ENCODE data around the gene SNRNP200. TPM values are rescaled to one million over a fixed set of nuclear protein-coding genes. Genes with fewer than 3 reads are reported as not detected.

SNRNP200 gene
- total RNA-seq, 1 donor from 2014 or later = 192 TPM

DNA sequence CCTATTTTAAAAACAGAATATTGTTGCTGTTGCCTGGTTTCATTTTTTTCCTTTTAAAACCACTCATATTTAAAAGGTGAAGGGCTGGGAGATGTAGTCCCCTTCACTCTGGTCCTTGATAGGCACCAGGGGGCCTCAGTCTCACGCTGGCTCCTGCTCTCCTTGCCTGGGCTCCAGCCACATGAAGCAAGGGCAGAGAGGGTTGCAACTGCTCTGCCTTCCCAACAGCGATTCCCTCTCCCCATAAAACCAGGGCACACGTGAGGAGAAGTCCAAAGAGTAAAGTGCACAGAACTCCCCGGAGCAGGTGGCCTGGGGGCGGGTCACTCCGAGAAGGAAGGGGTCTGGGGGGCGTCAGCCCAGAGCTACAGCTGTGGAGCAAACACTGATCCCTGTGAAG lies 52.3 kb downstream of the SNRNP200 start:
- Mint-ChIP-seq H3K4me1 (ENCODE audit: low read depth) (peaks cover 35% of the 10 kb centered on the region), H3K27ac (no peak overlapping the region), H3K36me3 (ENCODE audit: low read depth) (peaks cover 48% of the 10 kb centered on the region), H3K9me3 (no peaks in the 10 kb centered on the region), H3K4me3 (no peak overlapping the region), H3K27me3 (ENCODE audit: insufficient read depth) (no peaks in the 10 kb centered on the region)
- intact Hi-C loops (cut with micrococcal nuclease) = no loop called here
- no peak for DNase-seq (ENCODE audit: low spot score)

DNA sequence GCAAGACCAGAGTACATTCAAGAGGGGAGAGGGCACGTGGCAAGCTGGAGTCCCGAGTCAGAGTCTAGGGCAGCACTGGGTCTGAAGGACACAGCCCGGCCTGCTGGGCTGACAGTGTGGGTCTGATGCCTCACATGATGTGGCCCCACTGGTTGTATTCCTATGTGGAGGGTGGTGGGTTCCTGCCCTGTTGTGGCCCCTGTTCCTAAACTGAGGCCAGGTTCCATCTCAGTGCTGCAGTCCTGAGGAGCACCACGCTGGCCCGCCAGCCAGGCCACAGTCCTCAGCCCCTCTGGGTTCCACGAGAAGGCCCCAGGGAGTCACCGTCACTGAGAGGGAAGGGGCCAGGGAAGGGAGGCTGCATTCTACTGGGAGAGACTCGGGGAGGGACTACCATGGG lies 52.8 kb downstream of the SNRNP200 start:
- H3K4me1 Mint-ChIP-seq (ENCODE audit: low read depth) = peaks cover 35% of the 10 kb centered on the region
- no peak overlapping the region for H3K4me3 Mint-ChIP-seq
- no peaks in the 10 kb centered on the region for H3K27me3 Mint-ChIP-seq (ENCODE audit: insufficient read depth)
- DNase-seq (ENCODE audit: low spot score) = no peak
- H3K27ac Mint-ChIP-seq = peak overlapping the region; percentile 15
- H3K36me3 Mint-ChIP-seq (ENCODE audit: low read depth) = peaks cover 49% of the 10 kb centered on the region
- intact Hi-C loops (cut with micrococcal nuclease) = no loop called here
- no peaks in the 10 kb centered on the region for H3K9me3 Mint-ChIP-seq

DNA sequence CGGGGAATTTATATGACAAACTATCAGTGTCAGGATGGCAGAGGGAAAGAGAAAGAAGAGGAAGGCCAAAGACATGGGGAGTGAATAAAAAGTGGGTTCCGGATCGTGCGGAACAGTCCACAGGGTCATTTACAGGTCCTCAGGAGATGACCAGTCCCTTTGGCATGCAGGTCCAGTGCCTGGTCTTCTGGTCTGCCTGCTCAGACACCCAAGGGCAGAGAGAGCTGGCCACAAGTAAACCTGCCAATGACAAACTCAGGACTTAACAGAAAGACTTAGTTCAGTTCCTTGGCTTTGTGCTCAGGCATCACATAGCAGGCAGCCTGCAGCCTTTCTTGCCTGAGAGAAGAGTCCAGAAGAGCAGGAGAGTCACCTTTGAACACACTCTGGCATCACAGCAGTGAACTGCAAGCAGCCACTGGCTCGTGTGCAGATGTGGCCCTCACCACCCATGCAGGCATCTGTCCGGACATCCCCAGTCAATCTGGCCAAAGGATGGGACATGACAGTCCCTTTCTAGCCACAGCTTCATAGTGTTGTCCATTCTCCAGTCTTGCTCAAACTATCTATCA lies 53.5 kb downstream of the SNRNP200 start:
- intact Hi-C loops (cut with micrococcal nuclease) = no loop called here
- Mint-ChIP-seq H3K4me1 (ENCODE audit: low read depth) (peaks cover 35% of the 10 kb centered on the region), H3K36me3 (ENCODE audit: low read depth) (peaks cover 51% of the 10 kb centered on the region), H3K9me3 (no peaks in the 10 kb centered on the region), H3K4me3 (no peak overlapping the region), H3K27me3 (ENCODE audit: insufficient read depth) (no peaks in the 10 kb centered on the region), H3K27ac (peak overlapping the region; percentile 52)
- DNase-seq (ENCODE audit: low spot score) = no peak

GRCh38 chr2:96250188-96250587 lies 55.2 kb downstream of the SNRNP200 start:
- peaks cover 8% of the 10 kb centered on the region for H3K9me3 Mint-ChIP-seq
- intact Hi-C loops (cut with micrococcal nuclease) = no loop called here
- peaks cover 50% of the 10 kb centered on the region for H3K36me3 Mint-ChIP-seq (ENCODE audit: low read depth)
- peak overlapping the region; percentile 20 for H3K27ac Mint-ChIP-seq
- DNase-seq (ENCODE audit: low spot score) = no peak
- H3K27me3 Mint-ChIP-seq (ENCODE audit: insufficient read depth) = no peaks in the 10 kb centered on the region
- no peak overlapping the region for H3K4me3 Mint-ChIP-seq
- peaks cover 46% of the 10 kb centered on the region for H3K4me1 Mint-ChIP-seq (ENCODE audit: low read depth)

- no peak overlapping the region for H3K4me3 Mint-ChIP-seq
- intact Hi-C loops (cut with micrococcal nuclease) = no loop called here
- no peak overlapping the region for H3K27ac Mint-ChIP-seq
- H3K36me3 Mint-ChIP-seq (ENCODE audit: low read depth) = peaks cover 51% of the 10 kb centered on the region
- H3K27me3 Mint-ChIP-seq (ENCODE audit: insufficient read depth) = no peaks in the 10 kb centered on the region
- peaks cover 50% of the 10 kb centered on the region for H3K4me1 Mint-ChIP-seq (ENCODE audit: low read depth)
- no peak for DNase-seq (ENCODE audit: low spot score)
- H3K9me3 Mint-ChIP-seq = peaks cover 8% of the 10 kb centered on the region
These were observed 55.7 kb downstream of the SNRNP200 start for GRCh38 chr2:96249654-96250053.

- peaks cover 49% of the 10 kb centered on the region for H3K36me3 Mint-ChIP-seq (ENCODE audit: low read depth)
- H3K4me3 Mint-ChIP-seq = no peak overlapping the region
- H3K4me1 Mint-ChIP-seq (ENCODE audit: low read depth) = peaks cover 53% of the 10 kb centered on the region
- no peak for DNase-seq (ENCODE audit: low spot score)
- no peak overlapping the region for H3K27ac Mint-ChIP-seq
- H3K9me3 Mint-ChIP-seq = peaks cover 8% of the 10 kb centered on the region
- intact Hi-C loops (cut with micrococcal nuclease) = no loop called here
- H3K27me3 Mint-ChIP-seq (ENCODE audit: insufficient read depth) = no peaks in the 10 kb centered on the region
These were observed 56.7 kb downstream of the SNRNP200 start for GRCh38 chr2:96248624-96249023.

GRCh38 chr2:96247896-96248295 lies 57.5 kb downstream of the SNRNP200 start:
- Mint-ChIP-seq H3K4me1 (ENCODE audit: low read depth) (peaks cover 55% of the 10 kb centered on the region), H3K36me3 (ENCODE audit: low read depth) (peaks cover 43% of the 10 kb centered on the region), H3K9me3 (peaks cover 8% of the 10 kb centered on the region), H3K27me3 (ENCODE audit: insufficient read depth) (no peaks in the 10 kb centered on the region), H3K27ac (peak overlapping the region; percentile 42), H3K4me3 (no peak overlapping the region)
- intact Hi-C loops (cut with micrococcal nuclease) = no loop called here
- DNase-seq (ENCODE audit: low spot score) = no peak

- intact Hi-C loops (cut with micrococcal nuclease) = no loop called here
- Mint-ChIP-seq H3K4me1 (ENCODE audit: low read depth) (peaks cover 60% of the 10 kb centered on the region), H3K4me3 (no peak overlapping the region), H3K9me3 (peaks cover 8% of the 10 kb centered on the region), H3K27ac (peak overlapping the region; percentile 80), H3K27me3 (ENCODE audit: insufficient read depth) (no peaks in the 10 kb centered on the region), H3K36me3 (ENCODE audit: low read depth) (peaks cover 38% of the 10 kb centered on the region)
- no peak for DNase-seq (ENCODE audit: low spot score)
These were observed 58.3 kb downstream of the SNRNP200 start for GRCh38 chr2:96247009-96247408.

GRCh38 chr2:96245609-96246390 lies 59.5 kb downstream of the SNRNP200 start:
- intact Hi-C loops (cut with micrococcal nuclease) = no loop called here
- Mint-ChIP-seq H3K4me3 (no peak overlapping the region), H3K9me3 (peaks cover 8% of the 10 kb centered on the region), H3K36me3 (ENCODE audit: low read depth) (peaks cover 31% of the 10 kb centered on the region), H3K4me1 (ENCODE audit: low read depth) (peaks cover 64% of the 10 kb centered on the region), H3K27me3 (ENCODE audit: insufficient read depth) (no peaks in the 10 kb centered on the region), H3K27ac (peak overlapping the region; percentile 74)
- DNase-seq (ENCODE audit: low spot score) = no peak

DNA sequence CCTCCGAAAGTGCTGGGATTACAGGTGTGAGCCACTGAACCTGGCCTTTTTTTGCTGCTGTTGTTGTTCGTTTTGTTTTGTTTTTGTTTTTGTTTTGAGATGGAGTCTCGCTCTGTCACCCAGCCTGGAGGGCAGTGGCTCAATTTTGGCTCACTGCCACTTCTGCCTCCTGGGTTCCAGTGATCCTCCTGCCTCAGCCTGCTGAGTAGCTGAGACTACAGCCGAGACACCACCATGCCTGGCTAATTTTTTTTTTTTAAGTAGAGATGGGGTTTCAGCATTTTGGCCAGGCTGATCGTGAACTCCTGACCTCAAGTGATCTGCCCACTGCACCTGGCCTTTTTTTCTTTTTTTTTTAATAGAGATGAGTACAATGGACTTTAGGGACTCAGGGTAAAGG lies 61.5 kb downstream of the SNRNP200 start:
- DNase-seq (ENCODE audit: low spot score) = no peak
- H3K9me3 Mint-ChIP-seq = peaks cover 8% of the 10 kb centered on the region
- H3K4me3 Mint-ChIP-seq = no peak overlapping the region
- peaks cover 19% of the 10 kb centered on the region for H3K36me3 Mint-ChIP-seq (ENCODE audit: low read depth)
- H3K4me1 Mint-ChIP-seq (ENCODE audit: low read depth) = peaks cover 62% of the 10 kb centered on the region
- intact Hi-C loops (cut with micrococcal nuclease) = no loop called here
- H3K27ac Mint-ChIP-seq = peak overlapping the region; percentile 29
- H3K27me3 Mint-ChIP-seq (ENCODE audit: insufficient read depth) = no peaks in the 10 kb centered on the region

GRCh38 chr2:96241900-96242611 lies 63.3 kb downstream of the SNRNP200 start:
- Mint-ChIP-seq H3K9me3 (peaks cover 8% of the 10 kb centered on the region), H3K27ac (peak overlapping the region; percentile 87)
- intact Hi-C loops (cut with micrococcal nuclease) = loop anchor here (1.0 kb wide), 4 partner anchors 24 to 244 kb away; partner anchors contain the start of genes CIAO1 and SNRNP200

GRCh38 chr2:96241227-96241626 lies 64.1 kb downstream of the SNRNP200 start:
- H3K27ac Mint-ChIP-seq = peak overlapping the region; percentile 87
- intact Hi-C loops (cut with micrococcal nuclease) = no loop called here
- H3K36me3 Mint-ChIP-seq (ENCODE audit: low read depth) = peaks cover 9% of the 10 kb centered on the region
- no peak overlapping the region for H3K4me3 Mint-ChIP-seq
- peaks cover 8% of the 10 kb centered on the region for H3K9me3 Mint-ChIP-seq
- peaks cover 44% of the 10 kb centered on the region for H3K4me1 Mint-ChIP-seq (ENCODE audit: low read depth)
- H3K27me3 Mint-ChIP-seq (ENCODE audit: insufficient read depth) = no peaks in the 10 kb centered on the region
- no peak for DNase-seq (ENCODE audit: low spot score)

More at GRCh38 chr2:96241900-96242611, 63.3 kb downstream of the SNRNP200 start:
- peaks cover 14% of the 10 kb centered on the region for H3K36me3 Mint-ChIP-seq (ENCODE audit: low read depth)
- DNase-seq (ENCODE audit: low spot score) = peak; percentile 62
- H3K4me3 Mint-ChIP-seq = peak overlapping the region; percentile 63
- H3K4me1 Mint-ChIP-seq (ENCODE audit: low read depth) = peaks cover 52% of the 10 kb centered on the region
- H3K27me3 Mint-ChIP-seq (ENCODE audit: insufficient read depth) = no peaks in the 10 kb centered on the region

Measured in activated T-helper 1 cell treated with anti-CD3 and anti-CD28 coated beads, Interleukin-12 subunit alpha, Interleukin-12 subunit beta, Interleukin-2, Interleukin-4 antibody, amounts not matched to agents 30 ng/mL and 10 ng/mL and 1 ng/mL, durations not matched to agents 14 hours and 24 hours and 36 hours (primary cell).